ENCODE measurements around the gene TRPV4.

DNA sequence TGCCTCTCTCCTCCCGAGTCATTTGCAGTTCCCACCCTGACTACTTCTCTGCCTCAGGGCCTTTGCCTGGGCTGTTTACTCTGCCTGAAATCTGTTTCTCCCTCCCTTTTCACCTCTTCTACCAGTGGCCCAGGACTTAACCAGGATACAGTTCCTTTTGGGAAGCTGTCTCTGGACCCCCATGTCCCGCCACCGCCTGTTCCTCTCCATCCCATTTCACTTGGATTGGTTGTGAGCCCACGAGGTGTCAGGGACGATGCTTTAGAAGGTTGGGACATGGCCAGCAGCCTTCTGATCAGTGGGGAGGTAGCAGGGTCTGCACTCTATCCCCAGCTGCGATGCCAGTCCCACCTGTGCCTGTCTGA is 67.8 kb downstream of the TRPV4 start:
- TF ChIP-seq, protein P1, sequence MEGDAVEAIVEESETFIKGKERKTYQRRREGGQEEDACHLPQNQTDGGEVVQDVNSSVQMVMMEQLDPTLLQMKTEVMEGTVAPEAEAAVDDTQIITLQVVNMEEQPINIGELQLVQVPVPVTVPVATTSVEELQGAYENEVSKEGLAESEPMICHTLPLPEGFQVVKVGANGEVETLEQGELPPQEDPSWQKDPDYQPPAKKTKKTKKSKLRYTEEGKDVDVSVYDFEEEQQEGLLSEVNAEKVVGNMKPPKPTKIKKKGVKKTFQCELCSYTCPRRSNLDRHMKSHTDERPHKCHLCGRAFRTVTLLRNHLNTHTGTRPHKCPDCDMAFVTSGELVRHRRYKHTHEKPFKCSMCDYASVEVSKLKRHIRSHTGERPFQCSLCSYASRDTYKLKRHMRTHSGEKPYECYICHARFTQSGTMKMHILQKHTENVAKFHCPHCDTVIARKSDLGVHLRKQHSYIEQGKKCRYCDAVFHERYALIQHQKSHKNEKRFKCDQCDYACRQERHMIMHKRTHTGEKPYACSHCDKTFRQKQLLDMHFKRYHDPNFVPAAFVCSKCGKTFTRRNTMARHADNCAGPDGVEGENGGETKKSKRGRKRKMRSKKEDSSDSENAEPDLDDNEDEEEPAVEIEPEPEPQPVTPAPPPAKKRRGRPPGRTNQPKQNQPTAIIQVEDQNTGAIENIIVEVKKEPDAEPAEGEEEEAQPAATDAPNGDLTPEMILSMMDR (IDR thresholded peaks at IDR 0.05) = no peak
- TF ChIP-seq POLR2A (IDR thresholded peaks at IDR 0.05) = no peak

Measured in vagina (tissue), 2 donors.